Fibroblast of lung (primary cell): ENCODE data around the gene RABGAP1L. TPM values are rescaled to one million over a fixed set of nuclear protein-coding genes. Genes with fewer than 3 reads are reported as not detected.

ENCODE experiments used
- DNase-seq, 2 donors: peaks; one replicate each; pipeline versions ENCODE4 v3.0.0 to v3.0.0-alpha.2; 2010; ENCODE audit warnings: low read depth in 2 of 2
- H2AFZ ChIP-seq: 2 replicates; pipeline ENCODE4 v1.5.1; 2012; ENCODE audit warnings: low read length, control low read depth, inconsistent platforms
- H3K27ac ChIP-seq: 2 replicates; pipeline ENCODE4 v1.5.1; 2011; ENCODE audit warnings: low read length, control low read depth; ENCODE audit not compliant: insufficient read depth
- H3K27me3 ChIP-seq: 2 replicates; pipeline ENCODE4 v1.5.1; 2011; ENCODE audit warnings: mild to moderate bottlenecking, low read length; ENCODE audit not compliant: control insufficient read depth, insufficient read depth
- H3K36me3 ChIP-seq: 2 replicates; pipeline ENCODE4 v1.5.1; 2011; ENCODE audit warnings: low read length; ENCODE audit not compliant: control insufficient read depth, insufficient read depth
- H3K4me1 ChIP-seq: 2 replicates; pipeline ENCODE4 v1.5.1; 2011; ENCODE audit warnings: low read length; ENCODE audit not compliant: control insufficient read depth, insufficient read depth; ENCODE audit errors: extremely low read depth
- H3K4me2 ChIP-seq: 2 replicates; pipeline ENCODE4 v1.5.1; 2011; ENCODE audit warnings: low read length, control low read depth; ENCODE audit not compliant: insufficient read depth; ENCODE audit errors: extremely low read depth
- H3K4me3 ChIP-seq, 4 experiments: fragments of 200-600 bp in 1 of 4; sonication (generic) in 1 of 4; replicated peaks in 1 of 4; 2 replicates each; pipeline ENCODE4 v1.5.1; 2011 to 2016; ENCODE audit warnings: low read length in 4 of 4, low read depth in 3 of 4, mild to moderate bottlenecking in 3 of 4, control low read depth in 2 of 4, inconsistent platforms in 1 of 4, mixed read lengths in 1 of 4; ENCODE audit not compliant: insufficient read depth in 1 of 4; ENCODE audit errors: control extremely low read depth in 1 of 4
- H3K79me2 ChIP-seq: 2 replicates; pipeline ENCODE4 v1.5.1; 2012; ENCODE audit warnings: mild to moderate bottlenecking, low read length, inconsistent platforms; ENCODE audit not compliant: control insufficient read depth, insufficient read depth
- H3K9ac ChIP-seq: 2 replicates; pipeline ENCODE4 v1.5.1; 2011; ENCODE audit warnings: mild to moderate bottlenecking, low read length, control low read depth; ENCODE audit not compliant: insufficient read depth
- H3K9me3 ChIP-seq: 2 replicates; pipeline ENCODE4 v1.5.1; 2012; ENCODE audit warnings: low read depth, low read length; ENCODE audit not compliant: control insufficient read depth, insufficient read depth
- H4K20me1 ChIP-seq: 2 replicates; pipeline ENCODE4 v1.5.1; 2011; ENCODE audit warnings: low read length; ENCODE audit not compliant: control insufficient read depth, insufficient read depth; ENCODE audit errors: extremely low read depth
- CTCF ChIP-seq, 2 donors: IDR thresholded peaks in 1 of 2; conservative IDR thresholded peaks in 1 of 2; 1 replicate in 1 of 2; 2 replicates in 1 of 2; pipeline ENCODE4 v1.5.1; 2011 to 2012; ENCODE audit warnings: low read length in 2 of 2, control low read depth in 1 of 2, inconsistent platforms in 1 of 2, low read depth in 1 of 2, mild to moderate bottlenecking in 1 of 2
- EZH2 ChIP-seq: IDR thresholded peaks from 2 replicates; pipeline ENCODE4 v1.5.1; 2012; ENCODE audit warnings: low read length, control low read depth, mild to moderate bottlenecking; ENCODE audit errors: missing control alignments
- polyA plus RNA-seq, 2 donors: library from polyadenylated mRNA; depleted of rRNA in 1 of 2; stranded (reverse) in 1 of 2; unstranded in 1 of 2; fragments of >200 nt; gene quantifications; 2 replicates each; pipeline ENCODE4 v1.2.1, GENCODE V29; 2011 to 2012; ENCODE audit warnings: missing spikeins in 1 of 2
- total RNA-seq: library from RNA; depleted of rRNA; stranded (reverse); fragments of >200 nt; gene quantifications from 2 replicates; pipeline ENCODE4 v1.2.1, GENCODE V29; 2014

The RABGAP1L gene
- total and polyA plus RNA-seq, 2 donors (not counting 1 experiment from before 2014, with no cell fraction given), result 33.8 to 36.5 TPM

DNA sequence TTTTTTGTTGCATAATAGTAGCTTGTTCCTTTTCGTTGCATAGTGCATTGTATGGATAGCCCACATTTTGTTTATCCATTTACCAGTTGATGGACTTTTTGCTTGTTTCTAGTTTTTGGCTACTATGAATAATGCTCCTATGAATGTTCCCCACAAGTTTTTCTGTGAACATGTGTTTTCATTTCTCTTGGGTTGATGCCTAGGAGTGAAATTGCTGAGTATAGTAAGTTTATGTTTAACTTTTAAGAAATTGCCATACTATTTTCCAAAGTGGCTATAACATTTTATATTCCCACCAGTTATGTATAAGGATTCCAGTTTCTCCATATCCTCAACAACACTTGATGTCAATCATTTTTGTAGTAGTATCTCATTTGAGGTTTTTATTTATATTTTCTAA is 755.7 kb downstream of the RABGAP1L start:
- Histone ChIP-seq H3K27ac (no peak overlapping the region), H3K9me3 (no peaks in the 10 kb centered on the region), H2AFZ (no peak overlapping the region), H4K20me1 (no peaks in the 10 kb centered on the region), H3K27me3 (no peaks in the 10 kb centered on the region), H3K36me3 (no peaks in the 10 kb centered on the region), H3K79me2 (no peaks in the 10 kb centered on the region), H3K4me1 (no peaks in the 10 kb centered on the region), H3K4me2 (no peak overlapping the region), H3K9ac (no peak overlapping the region), H3K4me3 (no peak overlapping the region)
- peak in 1 of 2 donors; percentile 13 for DNase-seq
- TF ChIP-seq CTCF (conservative IDR thresholded peaks at IDR 0.05 in 1 of 2, IDR thresholded peaks at IDR 0.05 in 1 of 2; ENCODE audit: low read depth in 1 of 2, low read length in 2 of 2) (no peak), EZH2 (no peak)

DNA sequence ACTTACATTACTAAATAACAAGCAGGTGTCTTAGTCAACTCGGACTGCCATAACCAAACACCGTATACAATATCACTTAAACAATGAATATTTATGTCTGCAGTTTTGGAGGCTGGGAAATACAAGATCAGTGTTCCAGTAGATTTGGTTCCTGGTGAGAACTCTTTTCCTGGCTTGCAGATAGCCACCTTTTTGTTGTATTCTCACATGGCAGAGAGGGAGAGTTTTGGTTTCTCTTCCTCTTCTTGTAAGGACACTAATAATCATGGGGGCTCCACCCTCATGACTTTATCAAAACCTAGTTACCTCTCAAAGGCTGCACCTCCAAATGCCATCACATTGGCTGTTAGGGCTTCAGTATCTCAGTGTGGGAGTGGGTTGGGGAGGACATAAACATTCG is 757.5 kb downstream of the RABGAP1L start:
- Histone ChIP-seq H3K36me3 (no peaks in the 10 kb centered on the region), H3K4me1 (no peaks in the 10 kb centered on the region), H3K9ac (no peak overlapping the region), H3K27me3 (no peaks in the 10 kb centered on the region), H3K4me3 (no peak overlapping the region), H4K20me1 (no peaks in the 10 kb centered on the region), H3K9me3 (no peaks in the 10 kb centered on the region), H3K79me2 (no peaks in the 10 kb centered on the region), H2AFZ (no peak overlapping the region), H3K27ac (no peak overlapping the region), H3K4me2 (no peak overlapping the region)
- no peak for TF ChIP-seq CTCF (conservative IDR thresholded peaks at IDR 0.05 in 1 of 2, IDR thresholded peaks at IDR 0.05 in 1 of 2; ENCODE audit: low read depth in 1 of 2, low read length in 2 of 2)
- no peak for TF ChIP-seq EZH2
- no peak for DNase-seq

GRCh38 chr1:174920093-174920492 is 760.8 kb downstream of the RABGAP1L start:
- TF ChIP-seq CTCF (conservative IDR thresholded peaks at IDR 0.05 in 1 of 2, IDR thresholded peaks at IDR 0.05 in 1 of 2; ENCODE audit: low read depth in 1 of 2, low read length in 2 of 2), result no peak
- no peak for TF ChIP-seq EZH2
- Histone ChIP-seq H2AFZ (no peak overlapping the region), H3K27me3 (no peaks in the 10 kb centered on the region), H3K4me1 (no peaks in the 10 kb centered on the region), H3K36me3 (no peaks in the 10 kb centered on the region), H3K79me2 (no peaks in the 10 kb centered on the region), H3K4me3 (no peak overlapping the region), H3K9ac (no peak overlapping the region), H3K9me3 (no peaks in the 10 kb centered on the region), H4K20me1 (no peaks in the 10 kb centered on the region), H3K27ac (no peak overlapping the region), H3K4me2 (no peak overlapping the region)
- DNase-seq, result no peak
